Tibial nerve (tissue), 4 donors: ENCODE measurements around the gene TMEM97.

Experiments
- EP300 ChIP-seq, 2 donors: sonication (generic); formaldehyde crosslinking; IDR thresholded peaks; one replicate each; pipeline ENCODE4 v1.6.1; 2017; ENCODE audit warnings: antibody characterized with exemption in 2 of 2, mild to moderate bottlenecking in 1 of 2
- POLR2A ChIP-seq, 2 donors: fragments of 450-650 bp; IDR thresholded peaks; one replicate each; pipeline ENCODE4 v1.6.1; 2017; ENCODE audit warnings: antibody characterized with exemption in 2 of 2, mild to moderate bottlenecking in 2 of 2, moderate library complexity in 2 of 2
- TF ChIP-seq, protein P1 (sequence below), 5 experiments: fragments of 200-600 bp in 3 of 5; fragments of 450-650 bp in 2 of 5; sonication (generic) in 3 of 5; IDR thresholded peaks; one replicate each; pipeline ENCODE4 v1.5.1; 2016 to 2019; ENCODE audit warnings: antibody characterized with exemption in 5 of 5, mild to moderate bottlenecking in 3 of 5, moderate library complexity in 2 of 5

DNA sequence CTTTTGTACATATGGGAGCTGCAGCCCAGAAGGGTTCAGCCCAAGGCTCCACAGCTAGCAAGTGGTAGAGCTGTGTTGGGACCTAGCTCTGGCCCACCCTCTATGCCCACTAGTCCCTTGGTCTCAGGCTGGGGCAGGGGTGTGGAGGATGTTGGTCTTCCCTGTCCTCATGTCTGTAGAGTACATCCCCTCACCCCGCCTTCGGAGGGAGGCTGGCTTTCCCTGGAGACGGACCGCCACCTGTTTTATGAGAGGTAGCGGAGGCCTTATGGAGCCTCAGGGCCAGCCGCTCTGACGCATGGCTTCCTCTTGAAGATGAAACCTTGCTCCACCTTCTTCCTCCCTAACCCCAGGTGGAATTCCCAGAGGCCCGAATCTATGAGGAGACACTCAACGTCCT is 25.0 kb downstream of the TMEM97 start:
- no peak for TF ChIP-seq POLR2A (IDR thresholded peaks at IDR 0.05)
- TF ChIP-seq, protein P1, sequence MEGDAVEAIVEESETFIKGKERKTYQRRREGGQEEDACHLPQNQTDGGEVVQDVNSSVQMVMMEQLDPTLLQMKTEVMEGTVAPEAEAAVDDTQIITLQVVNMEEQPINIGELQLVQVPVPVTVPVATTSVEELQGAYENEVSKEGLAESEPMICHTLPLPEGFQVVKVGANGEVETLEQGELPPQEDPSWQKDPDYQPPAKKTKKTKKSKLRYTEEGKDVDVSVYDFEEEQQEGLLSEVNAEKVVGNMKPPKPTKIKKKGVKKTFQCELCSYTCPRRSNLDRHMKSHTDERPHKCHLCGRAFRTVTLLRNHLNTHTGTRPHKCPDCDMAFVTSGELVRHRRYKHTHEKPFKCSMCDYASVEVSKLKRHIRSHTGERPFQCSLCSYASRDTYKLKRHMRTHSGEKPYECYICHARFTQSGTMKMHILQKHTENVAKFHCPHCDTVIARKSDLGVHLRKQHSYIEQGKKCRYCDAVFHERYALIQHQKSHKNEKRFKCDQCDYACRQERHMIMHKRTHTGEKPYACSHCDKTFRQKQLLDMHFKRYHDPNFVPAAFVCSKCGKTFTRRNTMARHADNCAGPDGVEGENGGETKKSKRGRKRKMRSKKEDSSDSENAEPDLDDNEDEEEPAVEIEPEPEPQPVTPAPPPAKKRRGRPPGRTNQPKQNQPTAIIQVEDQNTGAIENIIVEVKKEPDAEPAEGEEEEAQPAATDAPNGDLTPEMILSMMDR (IDR thresholded peaks at IDR 0.05) = no peak
- TF ChIP-seq EP300 (IDR thresholded peaks at IDR 0.05) = no peak
